Erythroblast (primary cell): ENCODE measurements around the gene NHLRC2.

Experiments used
- GATA1 ChIP-seq: IDR thresholded peaks from 2 replicates; pipeline ENCODE4 v1.6.1; 2011; ENCODE audit warnings: low read depth, mild to moderate bottlenecking, control low read depth, low read length, moderate library complexity
- POLR2A ChIP-seq: IDR thresholded peaks from 2 replicates; pipeline ENCODE4 v1.6.1; 2011; ENCODE audit warnings: mild to moderate bottlenecking, low read length

DNA sequence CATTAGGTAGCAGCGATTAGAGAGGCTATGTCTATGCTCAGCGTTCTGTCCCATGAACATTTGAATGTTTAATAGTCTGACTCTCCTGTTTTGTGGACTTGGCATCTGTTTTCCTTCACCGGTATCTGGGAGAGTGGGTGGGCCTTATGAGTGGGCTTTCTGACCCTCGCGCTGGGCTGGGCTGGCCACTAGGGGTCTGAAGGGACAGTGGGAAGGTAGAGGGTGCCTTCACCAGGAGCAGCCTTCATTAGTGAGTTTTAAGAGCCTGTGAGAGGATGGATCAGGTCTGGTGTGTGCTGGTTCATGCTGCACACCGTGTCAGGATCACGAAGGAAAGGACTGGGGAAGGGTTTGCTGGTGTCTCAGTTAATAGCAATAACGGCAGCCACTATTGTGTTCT is 34.0 kb upstream of the NHLRC2 start:
- TF ChIP-seq POLR2A (no peak), GATA1 (no peak)
